WI38 (cell line): ENCODE results near the gene TLR10.
"Not testable (repeated sequence)": the region's sequence is repeated elsewhere in the genome, so short reads cannot be mapped to it uniquely, and the experiment has no call there.

Source experiments
- H3K4me3 ChIP-seq: 2 replicates; pipeline ENCODE4 v1.5.1; 2011; ENCODE audit warnings: low read depth, mild to moderate bottlenecking, control low read depth, low read length
- TF ChIP-seq, protein P1 (sequence below): IDR thresholded peaks from 2 replicates; pipeline ENCODE4 v1.5.1; 2012; ENCODE audit warnings: low read depth, mild to moderate bottlenecking, control low read depth, low read length

The TLR10 gene

DNA sequence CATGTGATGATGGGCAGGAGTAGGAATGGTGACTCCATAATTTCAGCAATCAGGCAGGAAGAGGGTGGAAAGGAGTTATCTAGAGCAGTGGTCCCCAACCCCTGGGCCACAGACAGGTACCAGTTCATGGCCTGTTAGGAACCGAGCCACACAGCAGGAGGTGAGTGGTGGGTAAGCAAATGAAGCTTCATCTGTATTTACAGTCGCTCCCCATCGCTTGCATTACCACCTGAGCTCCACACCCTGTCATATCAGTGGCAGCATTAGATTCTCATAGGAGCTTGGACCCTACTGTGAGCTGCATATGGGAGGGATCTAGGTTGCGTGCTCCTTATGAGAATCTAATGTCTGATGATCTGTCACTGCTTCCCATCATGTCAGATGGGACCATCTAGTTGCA is 1.4 kb upstream of the TLR10 start:
- TF ChIP-seq, protein P1, sequence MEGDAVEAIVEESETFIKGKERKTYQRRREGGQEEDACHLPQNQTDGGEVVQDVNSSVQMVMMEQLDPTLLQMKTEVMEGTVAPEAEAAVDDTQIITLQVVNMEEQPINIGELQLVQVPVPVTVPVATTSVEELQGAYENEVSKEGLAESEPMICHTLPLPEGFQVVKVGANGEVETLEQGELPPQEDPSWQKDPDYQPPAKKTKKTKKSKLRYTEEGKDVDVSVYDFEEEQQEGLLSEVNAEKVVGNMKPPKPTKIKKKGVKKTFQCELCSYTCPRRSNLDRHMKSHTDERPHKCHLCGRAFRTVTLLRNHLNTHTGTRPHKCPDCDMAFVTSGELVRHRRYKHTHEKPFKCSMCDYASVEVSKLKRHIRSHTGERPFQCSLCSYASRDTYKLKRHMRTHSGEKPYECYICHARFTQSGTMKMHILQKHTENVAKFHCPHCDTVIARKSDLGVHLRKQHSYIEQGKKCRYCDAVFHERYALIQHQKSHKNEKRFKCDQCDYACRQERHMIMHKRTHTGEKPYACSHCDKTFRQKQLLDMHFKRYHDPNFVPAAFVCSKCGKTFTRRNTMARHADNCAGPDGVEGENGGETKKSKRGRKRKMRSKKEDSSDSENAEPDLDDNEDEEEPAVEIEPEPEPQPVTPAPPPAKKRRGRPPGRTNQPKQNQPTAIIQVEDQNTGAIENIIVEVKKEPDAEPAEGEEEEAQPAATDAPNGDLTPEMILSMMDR, result no peak
- H3K4me3 ChIP-seq, result no peak overlapping the region

DNA sequence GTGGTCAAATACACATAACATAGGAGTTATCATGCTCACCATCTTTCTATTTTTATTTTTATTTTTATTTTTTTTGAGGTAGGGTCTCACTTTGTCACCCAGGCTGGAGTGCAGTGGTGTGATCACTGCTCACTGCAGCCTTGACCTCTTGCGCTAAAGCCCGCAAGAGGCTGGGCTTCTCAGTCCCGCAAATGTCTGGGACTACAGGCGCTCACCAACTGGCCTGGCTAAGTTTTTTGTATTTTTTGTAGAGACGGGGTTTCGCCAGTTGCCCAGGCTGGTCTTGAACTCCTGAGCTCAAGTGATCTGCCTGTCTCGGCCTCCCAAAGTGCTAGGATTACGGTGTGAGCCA is 295 bp upstream of the TLR10 start:
- no peak overlapping the region for H3K4me3 ChIP-seq
- TF ChIP-seq, protein P1, result no peak

DNA sequence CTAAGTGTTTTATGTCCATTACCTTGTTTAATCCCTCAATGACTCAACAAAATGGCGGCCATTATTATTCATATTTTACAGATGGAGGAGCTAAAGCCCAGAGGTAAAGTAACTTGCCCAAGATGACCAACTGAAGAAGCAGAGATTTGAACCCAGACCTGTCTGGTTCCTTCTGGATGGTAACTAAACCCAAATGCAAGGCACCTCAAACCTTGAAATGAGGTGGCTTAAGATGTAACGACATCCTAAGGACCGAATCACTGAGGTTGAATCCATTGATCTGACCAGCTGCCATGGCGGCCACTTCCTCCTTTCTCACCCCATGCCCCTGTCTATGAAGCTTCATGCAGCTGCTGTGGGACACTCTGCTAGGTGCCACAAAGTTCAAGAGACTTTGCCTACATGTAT is 932 bp downstream of the TLR10 start:
- TF ChIP-seq, protein P1, result no peak
- H3K4me3 ChIP-seq, result no peak overlapping the region

DNA sequence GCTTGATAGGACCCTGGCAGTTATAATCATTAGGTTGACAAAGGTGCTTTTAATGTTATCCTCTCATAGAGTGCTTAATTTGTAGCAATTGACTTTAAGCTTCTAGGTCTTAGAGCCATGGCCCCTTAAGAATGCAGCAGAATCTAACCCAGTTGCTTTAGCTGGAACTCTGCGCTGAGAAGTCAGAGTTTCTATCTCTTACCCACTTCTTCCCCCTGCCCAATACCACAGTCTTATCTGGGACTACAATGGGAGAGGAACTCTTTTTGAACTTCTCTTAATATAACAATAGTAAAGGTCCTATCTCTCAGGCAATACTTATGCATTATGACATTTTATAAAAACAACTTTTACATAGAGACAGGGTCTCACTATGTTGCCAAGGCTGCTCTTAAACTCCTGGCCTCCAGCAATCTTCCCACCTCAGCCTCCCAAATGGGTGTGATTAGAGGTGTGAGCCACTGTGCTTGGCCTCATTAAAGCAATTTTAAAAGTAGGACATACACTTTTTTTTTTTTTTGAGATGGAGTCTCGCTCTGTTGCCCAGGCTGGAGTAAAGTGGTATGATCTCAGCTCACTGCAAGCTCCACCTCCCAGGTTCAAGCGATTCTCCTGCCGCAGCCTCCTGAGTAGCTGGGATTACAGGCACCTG is 1.8 kb downstream of the TLR10 start:
- H3K4me3 ChIP-seq, result no peak overlapping the region

DNA sequence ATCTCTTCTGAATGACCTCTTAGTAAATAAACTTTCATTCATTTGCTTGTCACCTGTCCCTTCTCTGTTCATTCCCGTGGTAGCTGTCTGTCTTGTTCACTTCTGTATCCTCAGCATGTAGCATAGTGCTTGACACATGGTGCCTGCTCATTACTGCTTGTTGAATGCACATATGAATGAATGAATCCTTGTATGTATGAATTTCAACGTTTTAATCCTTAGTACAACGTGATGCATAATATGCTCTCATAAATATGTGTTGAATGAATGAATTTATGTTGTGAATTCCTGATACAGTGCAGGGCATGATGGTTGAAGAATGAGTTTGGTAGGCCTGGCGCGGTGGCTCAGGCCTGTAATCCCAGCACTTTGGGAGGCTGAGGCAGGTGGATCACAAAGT is 3.0 kb downstream of the TLR10 start:
- H3K4me3 ChIP-seq, result no peak overlapping the region
- TF ChIP-seq, protein P1, result no peak

More for the DNA sequence above, 1.8 kb downstream of the TLR10 start:
- TF ChIP-seq, protein P1, result no peak

- H3K4me3 ChIP-seq, result not testable (repeated sequence)
Measured at GRCh38 chr4:38777925-38778324, 4.9 kb downstream of the TLR10 start.

- no peak overlapping the region for H3K4me3 ChIP-seq
- TF ChIP-seq, protein P1, result no peak
Measured at GRCh38 chr4:38775326-38775725, 7.5 kb downstream of the TLR10 start.
